NCI-H128 (cell line): ENCODE measurements around the gene BIRC3.
"Not testable (repeated sequence)": the region's sequence is repeated elsewhere in the genome, so short reads cannot be mapped to it uniquely, and the experiment has no call there.

Experiments
- DNase-seq: peaks from one replicate; lab custom pipeline; 2025; ENCODE audit not compliant: unreplicated experiment; lab: John Stamatoyannopoulos, UW

Gene BIRC3

DNA sequence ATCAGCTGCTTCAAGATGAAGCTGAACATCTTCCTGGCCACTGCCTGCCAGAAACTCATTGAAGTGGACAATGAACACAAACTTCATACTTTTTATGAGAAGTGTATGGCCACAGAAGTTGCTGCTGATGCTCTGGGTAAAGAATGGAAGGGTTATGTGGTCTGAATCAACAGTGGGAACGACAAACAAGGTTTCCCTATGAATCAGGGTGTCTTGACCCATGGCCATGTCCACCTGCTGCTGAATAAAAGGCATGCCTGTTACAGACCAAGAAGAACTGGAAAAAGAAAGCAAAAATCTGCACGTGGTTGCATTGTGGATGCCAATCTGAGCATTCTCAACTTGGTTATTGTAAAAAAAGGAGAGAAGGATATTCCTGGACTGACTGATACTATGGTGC, 22.2 kb upstream of the BIRC3 start:
- no peak for DNase-seq

GRCh38 chr11:102296757-102297156, 20.5 kb upstream of the BIRC3 start:
- not testable (repeated sequence) for DNase-seq

GRCh38 chr11:102300837-102301236, 16.4 kb upstream of the BIRC3 start:
- DNase-seq, result not testable (repeated sequence)

DNA sequence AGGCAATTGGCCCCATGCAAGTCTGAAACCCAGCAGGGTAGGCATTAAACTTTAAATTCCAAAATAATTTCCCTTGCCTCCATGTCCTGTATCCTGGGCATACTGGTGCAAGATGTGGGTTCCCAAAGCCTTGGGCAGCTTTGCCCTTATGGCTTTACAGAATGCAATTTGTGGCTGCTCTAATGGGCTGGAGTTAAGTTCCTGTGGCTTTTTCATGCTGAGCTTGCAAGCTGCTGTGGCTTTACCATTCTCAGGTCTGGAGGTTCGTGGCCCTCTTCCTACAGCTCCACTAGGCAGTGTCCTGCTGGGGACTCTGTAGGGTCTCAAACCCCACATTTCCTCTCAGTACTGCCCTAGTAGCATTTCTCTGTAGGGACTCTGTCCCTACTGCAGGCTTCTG, 15.0 kb upstream of the BIRC3 start:
- no peak for DNase-seq

DNA sequence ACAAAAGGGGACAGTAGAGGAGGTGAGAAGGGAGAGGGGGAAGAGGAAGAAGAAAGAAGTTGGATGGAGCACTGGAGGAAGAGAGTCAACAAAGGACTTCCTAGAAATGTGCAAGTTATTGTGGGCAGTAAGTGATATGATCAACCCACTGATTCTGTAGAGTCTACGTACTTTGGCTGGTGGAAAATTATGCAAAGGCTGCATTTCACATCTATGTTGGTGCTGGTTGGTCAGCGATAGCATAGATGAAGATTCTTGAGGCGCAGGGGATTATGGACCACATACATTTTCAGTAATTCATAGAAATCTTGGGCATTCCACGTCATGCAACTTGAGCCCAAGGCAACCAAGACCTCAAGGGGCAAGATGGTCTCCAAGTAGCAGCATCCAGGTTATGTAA, 12.6 kb upstream of the BIRC3 start:
- no peak for DNase-seq

GRCh38 chr11:102305352-102306047, 11.8 kb upstream of the BIRC3 start:
- no peak for DNase-seq

DNA sequence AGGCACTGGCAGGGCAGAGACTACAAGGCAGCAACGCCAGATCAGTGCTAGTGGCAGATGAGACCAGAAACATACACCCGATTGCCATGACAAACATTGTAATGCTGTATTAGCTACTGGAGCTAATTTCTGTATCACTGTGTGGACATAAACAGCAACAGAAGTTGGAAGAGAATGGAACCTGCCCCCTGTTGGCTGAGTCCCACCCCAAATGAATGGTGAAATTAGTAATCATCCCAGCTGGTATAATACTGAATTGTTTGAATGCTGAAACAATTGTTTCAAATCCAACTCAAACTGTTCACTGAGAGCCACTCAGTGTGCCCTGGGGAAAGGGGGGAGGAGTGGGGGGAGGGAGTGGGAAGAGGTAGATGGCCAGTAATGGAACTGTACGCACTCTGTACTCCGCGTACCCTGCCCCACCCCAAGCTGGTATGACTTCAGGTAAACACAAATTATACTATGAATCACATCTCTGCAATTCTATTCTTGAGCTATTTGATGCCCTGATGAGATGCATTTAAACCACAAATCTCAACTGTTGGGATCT, 11.2 kb upstream of the BIRC3 start:
- DNase-seq, result no peak

GRCh38 chr11:102306817-102307726, 10.2 kb upstream of the BIRC3 start:
- DNase-seq, result no peak

GRCh38 chr11:102307727-102308038, 9.6 kb upstream of the BIRC3 start:
- DNase-seq, result no peak

DNA sequence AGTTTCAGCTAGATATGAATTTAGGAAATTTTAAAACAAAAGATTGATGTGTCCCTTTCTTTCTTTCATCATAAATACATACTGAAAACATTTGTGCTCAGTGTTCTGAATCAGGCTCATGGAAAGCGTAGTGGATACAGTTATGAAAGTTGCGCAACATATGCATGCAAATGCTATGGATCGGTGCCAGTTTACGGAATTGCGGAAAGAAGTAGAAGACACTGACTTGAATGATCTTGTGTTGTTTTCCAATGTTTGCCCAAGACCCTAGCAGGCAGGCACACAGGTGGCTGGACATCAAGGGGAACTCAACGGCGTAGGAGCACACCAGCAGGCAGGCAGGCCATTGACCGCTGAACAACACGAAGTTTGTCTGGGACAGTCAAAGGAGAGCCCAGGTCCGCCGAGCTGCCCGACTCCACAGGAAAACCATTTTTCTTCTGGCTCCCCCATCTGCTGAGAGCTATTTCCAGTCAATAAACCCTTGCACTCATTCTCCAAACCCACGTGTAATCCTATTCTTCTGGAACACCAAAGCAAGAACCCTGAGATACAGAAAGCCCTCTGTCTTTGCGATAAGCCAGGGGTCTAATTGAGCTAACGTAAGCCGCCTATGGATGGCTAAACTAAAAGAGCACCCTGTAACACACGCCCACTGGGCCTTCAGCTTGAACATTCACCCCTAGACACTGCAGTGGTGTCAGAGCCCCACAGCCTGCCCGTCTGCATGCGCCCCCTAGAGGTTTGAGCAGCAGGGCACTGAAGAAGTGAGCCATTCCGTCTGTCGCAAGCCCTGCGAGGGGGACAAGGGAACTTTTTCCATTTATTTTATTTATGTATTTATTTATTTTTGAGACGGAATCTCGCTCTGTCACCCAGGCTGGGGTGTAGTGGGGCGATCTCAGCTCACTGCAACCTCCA, 7.4 kb upstream of the BIRC3 start:
- no peak for DNase-seq

DNA sequence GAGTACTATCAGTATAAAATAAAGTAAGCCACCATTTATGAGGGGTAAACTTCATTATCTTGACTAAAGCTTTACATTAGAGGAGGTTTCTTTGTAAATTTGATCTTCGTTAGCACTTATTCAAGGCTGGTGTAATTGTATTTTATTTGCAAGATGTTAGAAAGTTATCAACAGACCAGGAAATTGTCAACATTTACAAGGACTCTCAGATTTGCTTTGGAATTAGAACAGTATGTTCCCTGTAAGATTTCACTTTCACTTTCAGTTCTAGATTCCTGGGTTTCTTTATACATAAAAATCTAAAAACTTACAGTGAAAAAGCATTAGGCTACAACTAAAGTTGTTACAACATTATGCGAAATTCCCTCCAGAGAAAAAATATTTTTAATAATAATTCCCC, 4.6 kb upstream of the BIRC3 start:
- no peak for DNase-seq

DNA sequence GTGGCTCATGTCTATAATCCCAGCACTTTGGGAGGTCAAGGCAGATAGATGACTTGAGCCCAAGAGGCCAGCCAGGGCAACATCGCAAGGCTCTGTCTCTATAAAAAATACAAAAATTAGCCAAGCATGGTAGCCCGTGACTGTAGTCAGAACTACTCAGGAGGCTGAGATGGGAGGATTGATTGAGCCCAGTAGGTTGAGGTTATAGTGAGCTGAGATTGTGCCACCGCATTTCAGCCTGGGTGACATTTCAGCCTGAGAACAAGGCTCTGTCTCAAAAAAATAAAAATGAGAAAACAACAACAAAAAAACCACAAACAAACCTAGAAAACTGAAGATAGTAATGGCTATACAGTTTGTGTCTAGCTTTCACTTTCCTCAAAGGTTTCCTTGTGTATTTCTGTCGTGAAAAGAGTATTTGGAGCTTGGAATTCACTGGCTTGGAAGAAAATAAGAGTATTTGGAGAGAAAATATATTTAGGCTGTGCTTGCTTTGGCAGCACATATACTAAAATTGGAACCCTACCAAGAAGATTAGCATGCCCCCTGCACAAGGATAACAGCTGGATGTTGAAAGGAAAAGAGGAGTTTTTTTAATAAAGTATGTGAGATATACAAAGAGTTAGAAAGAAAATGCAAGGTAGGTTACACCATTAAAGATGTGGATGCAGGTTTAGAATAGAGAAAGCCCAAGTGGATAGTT, 3.9 kb upstream of the BIRC3 start:
- DNase-seq, result no peak

DNA sequence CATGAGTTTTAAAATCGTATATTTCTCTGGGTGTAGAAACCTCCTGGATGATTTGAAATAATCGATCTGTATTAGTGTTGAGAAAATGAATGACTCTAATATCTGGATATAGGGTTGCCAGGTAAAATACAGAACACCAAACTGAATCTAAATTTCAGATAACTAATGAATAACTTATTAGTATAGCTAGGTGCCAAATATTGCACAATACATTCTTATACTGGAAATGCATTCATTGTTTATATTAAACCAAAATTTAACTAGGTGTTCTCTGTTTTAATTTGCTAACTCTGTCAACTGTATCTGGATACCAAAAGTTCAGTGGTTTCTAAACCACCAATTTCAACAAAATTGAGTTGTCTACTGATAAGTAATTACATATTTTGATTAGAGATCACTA, 2.5 kb upstream of the BIRC3 start:
- DNase-seq, result no peak

GRCh38 chr11:102316346-102316904, 859 bp upstream of the BIRC3 start:
- DNase-seq, result no peak

DNA sequence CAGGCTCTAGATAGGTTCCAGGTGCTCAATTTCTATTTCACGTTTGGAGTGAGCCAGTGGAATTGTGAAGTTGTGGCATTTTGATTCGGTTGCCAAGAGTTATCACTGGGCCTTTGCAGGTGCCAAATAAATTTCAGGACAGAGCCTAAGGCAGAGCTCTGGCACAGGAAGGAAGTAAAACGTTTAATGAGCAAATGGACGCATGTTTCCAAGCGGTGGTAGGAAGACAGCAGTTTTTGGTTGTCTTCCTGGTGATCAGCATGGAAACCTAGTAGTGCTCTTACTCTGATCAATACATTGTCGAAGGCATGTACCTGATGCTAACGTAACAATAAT, 452 bp downstream of the BIRC3 start:
- DNase-seq, result no peak

GRCh38 chr11:102318469-102318868, 1.2 kb downstream of the BIRC3 start:
- DNase-seq, result no peak

DNA sequence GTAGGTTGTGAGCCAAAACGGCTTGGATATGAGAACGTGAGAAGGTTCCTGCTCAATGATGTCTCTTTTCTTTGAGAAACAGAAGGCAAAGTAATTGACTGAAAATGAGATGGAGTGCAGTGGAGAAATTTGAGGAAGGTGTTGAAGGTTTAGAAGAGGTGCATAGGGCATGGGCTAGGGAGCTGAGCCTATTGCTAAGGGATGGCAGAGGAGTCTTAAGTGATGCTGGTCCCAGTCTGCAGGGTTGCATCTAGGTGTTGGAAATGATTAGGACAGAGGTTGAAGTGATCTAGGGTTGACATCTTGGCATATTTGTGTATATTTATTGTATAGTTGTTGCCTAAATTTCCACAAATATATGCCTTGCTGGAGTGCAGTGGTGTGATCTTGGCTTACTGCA, 2.3 kb downstream of the BIRC3 start:
- no peak for DNase-seq

DNA sequence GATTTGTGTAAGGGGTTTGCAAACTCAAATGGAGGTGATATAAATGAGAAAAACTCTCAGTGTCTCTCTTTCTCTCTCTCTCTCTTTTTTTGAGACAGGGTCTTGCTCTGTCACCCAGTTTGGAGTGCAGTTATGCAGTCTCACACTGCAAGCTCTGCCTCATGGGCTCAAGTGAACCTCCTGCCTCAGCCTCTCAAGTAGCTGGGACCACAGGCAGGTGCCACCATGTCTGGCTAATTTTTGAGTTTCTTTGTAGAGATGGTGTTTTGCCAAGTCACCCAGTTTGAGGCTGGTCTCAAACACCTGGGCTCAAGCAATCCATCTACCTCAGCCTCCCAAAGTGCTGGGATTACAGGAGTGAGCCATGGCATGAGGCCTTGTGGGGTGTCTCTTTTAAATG, 2.9 kb downstream of the BIRC3 start:
- no peak for DNase-seq

- DNase-seq, result no peak
These were observed 3.4 kb downstream of the BIRC3 start for GRCh38 chr11:102320679-102321078.

GRCh38 chr11:102322560-102322959, 5.3 kb downstream of the BIRC3 start:
- no peak for DNase-seq
